Aorta (tissue), 4 donors: Measurements from ENCODE around the gene CPLX4. TPM values are rescaled to one million over a fixed set of nuclear protein-coding genes. Genes with fewer than 3 reads are reported as not detected.

Experiments
- polyA plus RNA-seq, 2 donors: library from polyadenylated mRNA; stranded (reverse); fragments of 200-250 nt; gene quantifications; one replicate each; pipeline ENCODE4 v1.2.3, GENCODE V29; 2013
- total RNA-seq, 2 donors: library from RNA; stranded (reverse); fragmentation: NEBNext Ultra II Directional; extraction: Animal tissue kit (Norgen Biotek cat#: 25700); gene quantifications; one replicate each; pipeline ENCODE4 v1.2.1, GENCODE V29; 2021
- donor health status: healthy with polysubstance abuse.
- donor health status: Bipolar disorder and iron deficiency.
- donor health status: DM: no; HTN: no; CAD: no.
- donor health status: DM: yes; HTN: yes; CAD: no.

Gene CPLX4
- total and polyA plus RNA-seq, 4 donors, result 0.38 TPM; not detected in 3

Other genes with a start within 250 kb of the CPLX4 start
- gene SEC11C, start 178.8 kb downstream of the CPLX4 start, total RNA-seq, result 10 to 100 TPM; 31.8 to 38.1 TPM
- gene SEC11C, start 178.8 kb downstream of the CPLX4 start, polyA plus RNA-seq, result 10 to 100 TPM; 43.1 to 65.7 TPM
- gene GRP, start 98.5 kb downstream of the CPLX4 start, total RNA-seq, result not detected
- 10 to 100 TPM in 1 of 2 donors, not detected in 1; 18.3 TPM for gene GRP, start 98.5 kb downstream of the CPLX4 start, polyA plus RNA-seq
- gene RAX, start 45.2 kb downstream of the CPLX4 start, total RNA-seq, result not detected
- not detected for gene RAX, start 45.2 kb downstream of the CPLX4 start, polyA plus RNA-seq
- 10 to 100 TPM; 70.1 to 71.8 TPM for gene LMAN1, start 40.6 kb upstream of the CPLX4 start, total RNA-seq
- 10 to 100 TPM; 13.8 to 24.5 TPM for gene LMAN1, start 40.6 kb upstream of the CPLX4 start, polyA plus RNA-seq